H1 (cell line): ENCODE results near the gene TRIM46.

Experiments
- ASH2L ChIP-seq: fragments of 200-600, 300-600 bp; sonication (generic); IDR thresholded peaks from one replicate; pipeline ENCODE4 v1.7.1; 2017; ENCODE audit warnings: low read length
- CTCF ChIP-seq, 3 experiments: IDR thresholded peaks; 1 replicate in 2 of 3; 2 replicates in 1 of 3; pipeline versions ENCODE4 v1.5.1 to v1.6.1; 2011; ENCODE audit warnings: low read length in 3 of 3, mild to moderate bottlenecking in 3 of 3, inconsistent platforms in 2 of 3, low read depth in 1 of 3, moderate library complexity in 1 of 3; ENCODE audit not compliant: insufficient read depth in 1 of 3; ENCODE audit errors: control extremely low read depth in 1 of 3
- SP1 ChIP-seq: IDR thresholded peaks from 2 replicates; pipeline ENCODE4 v1.6.1; 2011; ENCODE audit warnings: low read depth, low read length
- SUZ12 ChIP-seq: fragments of 200-600 bp; sonication (generic); IDR thresholded peaks from 2 replicates; pipeline ENCODE4 v1.6.1; 2012; ENCODE audit warnings: mild to moderate bottlenecking, inconsistent platforms, low read length, moderate library complexity, mixed read lengths

GRCh38 chr1:155196893-155197638, 23.4 kb downstream of the TRIM46 start:
- TF ChIP-seq SP1, result no peak
- TF ChIP-seq ASH2L, result no peak
- TF ChIP-seq SUZ12, result no peak
- no peak for TF ChIP-seq CTCF (IDR thresholded peaks at IDR 0.05; ENCODE audit: control extremely low read depth in 1 of 3, insufficient read depth in 1 of 3, low read depth in 1 of 3, low read length in 3 of 3)
